Measurements from ENCODE around the gene ITPA. TPM values are rescaled to one million over a fixed set of nuclear protein-coding genes. Genes with fewer than 3 reads are reported as not detected.

The ITPA gene
- total and polyA plus RNA-seq, 2 of the 13 experiments (the other 11 are each of a cell fraction or from before 2014, with no cell fraction given): 60.1 to 103 TPM

- TF ChIP-seq SKIL (CRISPR knock-in tag; IDR thresholded peaks at IDR 0.05; ENCODE audit: borderline replicate concordance) (peak; percentile 25; the same call in 1 of the 2 replicates), ZNF777 (CRISPR knock-in tag; IDR thresholded peaks at IDR 0.05) (no peak), ZFYVE20 (CRISPR knock-in tag; IDR thresholded peaks at IDR 0.05; ENCODE audit: borderline replicate concordance, low read depth) (no peak), SMAD1 (CRISPR knock-in tag; IDR thresholded peaks at IDR 0.05; ENCODE audit: borderline replicate concordance, low read depth) (0 out of 2 replicates have a peak, but pooled peaks have one; percentile 59), ZNF83 (CRISPR knock-in tag; IDR thresholded peaks at IDR 0.05; ENCODE audit: borderline replicate concordance) (0 out of 2 replicates have a peak, but pooled peaks have one; percentile 22), SAFB2 (CRISPR knock-in tag; IDR thresholded peaks at IDR 0.05; ENCODE audit: borderline replicate concordance, low read depth) (no peak), TP53 (CRISPR knock-in tag; conservative IDR thresholded peaks at IDR 0.05) (no peak), FOXC1 (CRISPR knock-in tag; IDR thresholded peaks at IDR 0.05; ENCODE audit: borderline replicate concordance) (0 out of 2 replicates have a peak, but pooled peaks have one; percentile 24), RXRB (CRISPR knock-in tag; IDR thresholded peaks at IDR 0.05; ENCODE audit: borderline replicate concordance) (no peak), FIP1L1 (IDR thresholded peaks at IDR 0.05; ENCODE audit: borderline replicate concordance, insufficient read depth, low read depth, low read length) (no peak), ARNTL (CRISPR knock-in tag; IDR thresholded peaks at IDR 0.05) (no peak), RXRA (CRISPR knock-in tag; IDR thresholded peaks at IDR 0.05) (0 out of 2 replicates have a peak, but pooled peaks have one; percentile 21), ZSCAN29 (CRISPR knock-in tag; conservative IDR thresholded peaks at IDR 0.05) (no peak)
- TF ChIP-seq, protein P1, sequence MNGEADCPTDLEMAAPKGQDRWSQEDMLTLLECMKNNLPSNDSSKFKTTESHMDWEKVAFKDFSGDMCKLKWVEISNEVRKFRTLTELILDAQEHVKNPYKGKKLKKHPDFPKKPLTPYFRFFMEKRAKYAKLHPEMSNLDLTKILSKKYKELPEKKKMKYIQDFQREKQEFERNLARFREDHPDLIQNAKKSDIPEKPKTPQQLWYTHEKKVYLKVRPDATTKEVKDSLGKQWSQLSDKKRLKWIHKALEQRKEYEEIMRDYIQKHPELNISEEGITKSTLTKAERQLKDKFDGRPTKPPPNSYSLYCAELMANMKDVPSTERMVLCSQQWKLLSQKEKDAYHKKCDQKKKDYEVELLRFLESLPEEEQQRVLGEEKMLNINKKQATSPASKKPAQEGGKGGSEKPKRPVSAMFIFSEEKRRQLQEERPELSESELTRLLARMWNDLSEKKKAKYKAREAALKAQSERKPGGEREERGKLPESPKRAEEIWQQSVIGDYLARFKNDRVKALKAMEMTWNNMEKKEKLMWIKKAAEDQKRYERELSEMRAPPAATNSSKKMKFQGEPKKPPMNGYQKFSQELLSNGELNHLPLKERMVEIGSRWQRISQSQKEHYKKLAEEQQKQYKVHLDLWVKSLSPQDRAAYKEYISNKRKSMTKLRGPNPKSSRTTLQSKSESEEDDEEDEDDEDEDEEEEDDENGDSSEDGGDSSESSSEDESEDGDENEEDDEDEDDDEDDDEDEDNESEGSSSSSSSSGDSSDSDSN (CRISPR knock-in tag; IDR thresholded peaks at IDR 0.05): 0 out of 2 replicates have a peak, but pooled peaks have one; percentile 22
- TF ChIP-seq, protein P2, sequence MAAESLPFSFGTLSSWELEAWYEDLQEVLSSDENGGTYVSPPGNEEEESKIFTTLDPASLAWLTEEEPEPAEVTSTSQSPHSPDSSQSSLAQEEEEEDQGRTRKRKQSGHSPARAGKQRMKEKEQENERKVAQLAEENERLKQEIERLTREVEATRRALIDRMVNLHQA (CRISPR knock-in tag; IDR thresholded peaks at IDR 0.05): no peak
- TF ChIP-seq, protein P3, sequence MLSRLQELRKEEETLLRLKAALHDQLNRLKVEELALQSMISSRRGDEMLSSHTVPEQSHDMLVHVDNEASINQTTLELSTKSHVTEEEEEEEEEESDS (CRISPR knock-in tag; IDR thresholded peaks at IDR 0.05; ENCODE audit: borderline replicate concordance): no peak
These were observed 28.0 kb downstream of the ITPA start (continued) for GRCh38 chr20:3237011-3237957.

Measured in HepG2 (cell line).